H1 (cell line): ENCODE data around the gene NKAIN4. TPM values are rescaled to one million over a fixed set of nuclear protein-coding genes. Genes with fewer than 3 reads are reported as not detected.
A peak's percentile ranks its signal among the peaks of the same experiment; 100 is the strongest.

Source experiments
- CTCF ChIA-PET: fragments of 300-600 bp; sonication (Branson Sonifier 250); formaldehyde crosslinking; loops from one replicate; lab custom pipeline; 2021; ENCODE audit not compliant: partially characterized antibody; lab: Charles Lee
- POLR2A ChIA-PET: fragments of 300-600 bp; sonication (Branson Sonifier 250); formaldehyde crosslinking; loops from one replicate; lab custom pipeline; 2021; ENCODE audit warnings: inconsistent platforms; ENCODE audit not compliant: partially characterized antibody; lab: Charles Lee
- DNase-seq, 2 experiments: peaks; one replicate each; pipeline versions ENCODE4 v3.0.0 to v3.0.0-alpha.2; 2010 to 2022; ENCODE audit warnings: low spot score in 2 of 2, low read depth in 1 of 2, mixed read lengths in 1 of 2
- FAIRE-seq: peaks from 2 replicates; lab custom pipeline; 2011; peaks lifted over from hg19 to GRCh38; lab: Jason Lieb, UNC
- H2AFZ ChIP-seq: 2 replicates; pipeline ENCODE4 v1.8.1; 2012; ENCODE audit warnings: low read length, inconsistent platforms
- H2AK5ac ChIP-seq: 2 replicates; pipeline ENCODE4 v1.6.1; 2013; ENCODE audit warnings: low read depth, low read length
- H2BK120ac ChIP-seq: replicated peaks from 2 replicates; pipeline ENCODE3; 2013; ENCODE audit warnings: low read depth, low read length, inconsistent platforms
- H2BK12ac ChIP-seq: 2 replicates; pipeline ENCODE4 v1.6.1; 2013; ENCODE audit warnings: low read depth, low read length
- H2BK15ac ChIP-seq: 2 replicates; pipeline ENCODE4 v1.6.1; 2013; ENCODE audit warnings: low read length
- H2BK20ac ChIP-seq: 2 replicates; pipeline ENCODE4 v1.6.1; 2013; ENCODE audit warnings: low read length
- H2BK5ac ChIP-seq: 2 replicates; pipeline ENCODE4 v1.6.1; 2013; ENCODE audit warnings: low read depth, low read length
- H3K14ac ChIP-seq: 2 replicates; pipeline ENCODE4 v1.6.1; 2013; ENCODE audit warnings: inconsistent platforms; ENCODE audit not compliant: insufficient read length
- H3K18ac ChIP-seq: 2 replicates; pipeline ENCODE4 v1.6.1; 2013; ENCODE audit warnings: low read length; ENCODE audit errors: extremely low read depth
- H3K23ac ChIP-seq: 2 replicates; pipeline ENCODE4 v1.6.1; 2013; ENCODE audit warnings: inconsistent platforms; ENCODE audit not compliant: insufficient read length
- H3K23me2 ChIP-seq: 2 replicates; pipeline ENCODE4 v1.6.1; 2013; ENCODE audit warnings: low read depth, low read length
- H3K27ac ChIP-seq: 2 replicates; pipeline ENCODE4 v1.6.1; 2011; ENCODE audit warnings: low read depth, low read length, inconsistent platforms
- H3K27me3 ChIP-seq, 4 experiments: replicated peaks in 1 of 4; 1 replicate in 1 of 4; 2 replicates in 3 of 4; pipeline versions ENCODE4 v1.6.1 to v1.8.1; 2011 to 2013; ENCODE audit warnings: low read length in 3 of 4, mild to moderate bottlenecking in 3 of 4, inconsistent platforms in 2 of 4, mixed read lengths in 2 of 4, moderate library complexity in 1 of 4; ENCODE audit not compliant: control insufficient read depth in 3 of 4, insufficient read depth in 3 of 4; ENCODE audit errors: extremely low read depth in 1 of 4
- H3K36me3 ChIP-seq, 4 experiments: 2 replicates each; pipeline versions ENCODE4 v1.6.1 to v1.8.1; 2011 to 2013; ENCODE audit warnings: mild to moderate bottlenecking in 4 of 4, low read length in 3 of 4, moderate library complexity in 2 of 4, control low read depth in 1 of 4, inconsistent platforms in 1 of 4; ENCODE audit not compliant: insufficient read depth in 4 of 4, control insufficient read depth in 2 of 4
- H3K4ac ChIP-seq: replicated peaks from 2 replicates; pipeline ENCODE3; 2013; ENCODE audit warnings: low read length, low read depth, mixed read lengths, inconsistent platforms; ENCODE audit not compliant: insufficient read length
- H3K4me1 ChIP-seq, 4 experiments: replicated peaks in 1 of 4; 1 replicate in 1 of 4; 2 replicates in 3 of 4; pipeline versions ENCODE4 v1.6.1 to v1.8.1; 2011 to 2013; ENCODE audit warnings: low read length in 3 of 4, inconsistent platforms in 2 of 4, mixed read lengths in 1 of 4; ENCODE audit not compliant: insufficient read depth in 4 of 4, control insufficient read depth in 3 of 4
- H3K4me2 ChIP-seq, 2 experiments: 2 replicates each; pipeline versions ENCODE4 v1.6.1 to v1.8.1; 2011 to 2013; ENCODE audit warnings: low read depth in 2 of 2, low read length in 2 of 2, control low read depth in 1 of 2, inconsistent platforms in 1 of 2, mild to moderate bottlenecking in 1 of 2; ENCODE audit not compliant: insufficient read depth in 1 of 2
- H3K4me3 ChIP-seq, 4 experiments: fragments of 200-600, 300-600 bp in 1 of 4; sonication (generic), shearing (Covaris generic), sonication (Bioruptor Twin) in 1 of 4; 2 replicates each; pipeline versions ENCODE4 v1.5.1 to v1.8.1; 2011 to 2016; ENCODE audit warnings: low read length in 4 of 4, low read depth in 3 of 4, control low read depth in 2 of 4, inconsistent platforms in 2 of 4, mild to moderate bottlenecking in 2 of 4, mixed read lengths in 1 of 4, moderate library complexity in 1 of 4; ENCODE audit not compliant: insufficient read depth in 2 of 4; ENCODE audit errors: extremely low read depth in 1 of 4
- H3K56ac ChIP-seq: replicated peaks from 2 replicates; pipeline ENCODE3; 2013; ENCODE audit warnings: low read depth, mild to moderate bottlenecking, mixed read lengths, low read length, inconsistent platforms; ENCODE audit not compliant: insufficient read length
- H3K79me1 ChIP-seq: 2 replicates; pipeline ENCODE4 v1.6.1; 2013; ENCODE audit warnings: low read depth, low read length, control low read depth
- H3K79me2 ChIP-seq, 2 experiments: 2 replicates each; pipeline versions ENCODE4 v1.6.1 to v1.8.1; 2012 to 2013; ENCODE audit warnings: low read length in 2 of 2, mild to moderate bottlenecking in 2 of 2, inconsistent platforms in 1 of 2; ENCODE audit not compliant: insufficient read depth in 2 of 2, control insufficient read depth in 1 of 2
- H3K9ac ChIP-seq, 4 experiments: replicated peaks in 1 of 4; 1 replicate in 1 of 4; 2 replicates in 3 of 4; pipeline versions ENCODE4 v1.6.1 to v1.8.1; 2011 to 2013; ENCODE audit warnings: low read depth in 3 of 4, low read length in 3 of 4, control low read depth in 2 of 4, mild to moderate bottlenecking in 2 of 4, moderate library complexity in 2 of 4, inconsistent platforms in 1 of 4; ENCODE audit errors: extremely low read depth in 1 of 4
- H3K9me3 ChIP-seq, 2 experiments: 2 replicates each; pipeline versions ENCODE4 v1.6.1 to v1.8.1; 2012 to 2013; ENCODE audit warnings: mild to moderate bottlenecking in 2 of 2, moderate library complexity in 2 of 2, control low read depth in 1 of 2, inconsistent platforms in 1 of 2, low read depth in 1 of 2, low read length in 1 of 2, mixed read lengths in 1 of 2; ENCODE audit not compliant: insufficient read depth in 2 of 2
- H4K20me1 ChIP-seq, 2 experiments: replicated peaks in 1 of 2; 2 replicates each; pipeline versions ENCODE3 to v1.8.1; 2011 to 2013; ENCODE audit warnings: inconsistent platforms in 2 of 2, low read length in 2 of 2, mild to moderate bottlenecking in 1 of 2; ENCODE audit not compliant: insufficient read depth in 2 of 2, control insufficient read depth in 1 of 2
- H4K5ac ChIP-seq: 2 replicates; pipeline ENCODE4 v1.6.1; 2013; ENCODE audit warnings: low read length, low read depth, mixed read lengths, inconsistent platforms; ENCODE audit not compliant: insufficient read length
- H4K8ac ChIP-seq: 2 replicates; pipeline ENCODE4 v1.8.0; 2013; ENCODE audit warnings: mild to moderate bottlenecking, moderate library complexity, low read length, inconsistent platforms; ENCODE audit not compliant: insufficient read depth; ENCODE audit errors: extremely low read depth
- H4K91ac ChIP-seq: replicated peaks from 2 replicates; pipeline ENCODE3; 2013; ENCODE audit warnings: low read length, mixed read lengths, inconsistent platforms; ENCODE audit not compliant: insufficient read length
- EGR1 ChIP-seq: IDR thresholded peaks from 2 replicates; pipeline ENCODE4 v1.6.1; 2011; ENCODE audit warnings: low read depth, low read length, borderline replicate concordance
- GABPA ChIP-seq: IDR thresholded peaks from 2 replicates; pipeline ENCODE4 v1.6.1; 2011; ENCODE audit warnings: mild to moderate bottlenecking, low read length, moderate library complexity, borderline replicate concordance; ENCODE audit not compliant: insufficient read depth
- SP2 ChIP-seq: IDR thresholded peaks from 2 replicates; pipeline ENCODE4 v1.6.1; 2012; ENCODE audit warnings: mild to moderate bottlenecking, low read length, inconsistent platforms
- TAF7 ChIP-seq: optimal IDR thresholded peaks from 2 replicates; pipeline ENCODE3; 2011; ENCODE audit warnings: low read depth, mild to moderate bottlenecking, inconsistent platforms, low read length, moderate library complexity, borderline replicate concordance
- TBP ChIP-seq: IDR thresholded peaks from 2 replicates; pipeline ENCODE4 v1.6.1; 2011; ENCODE audit warnings: low read depth, low read length, improper control_type of control experiment
- WGBS, 2 experiments: shearing (Covaris generic) in 1 of 2; methylation state at CpG; one replicate each; pipeline versions ENCODE4 v1.1.6 to v1.1.7; 2013 to 2015; ENCODE audit warnings: low lambda C conversion rate in 2 of 2, mixed read lengths in 2 of 2, inconsistent platforms in 1 of 2, low coverage in 1 of 2, missing lambda C conversion rate in 1 of 2; ENCODE audit not compliant: insufficient replicate concordance in 2 of 2, insufficient coverage in 1 of 2, insufficient read length in 1 of 2; ENCODE audit errors: extremely low coverage in 1 of 2, missing lambda C conversion rate in 1 of 2; 5-methylcytosine and 5-hydroxymethylcytosine counted together
- polyA plus RNA-seq, 7 experiments: library from polyadenylated mRNA; depleted of rRNA in 3 of 7; stranded (reverse) in 5 of 7; unstranded in 2 of 7; fragments of >200 nt in 5 of 7; fragments of 200-250 nt in 2 of 7; gene quantifications; 1 replicate in 5 of 7; 2 replicates in 1 of 7; 4 replicates in 1 of 7; pipeline versions ENCODE4 v1.2.1 to v1.2.3, GENCODE V29; 2011 to 2013; ENCODE audit warnings: missing spikeins in 2 of 7, mixed read lengths in 2 of 7
- total RNA-seq: library from RNA; stranded (reverse); fragmentation: NEBNext Ultra II Directional; extraction: Animal tissue kit (Norgen Biotek cat#: 25700); gene quantifications from 2 replicates; pipeline ENCODE4 v1.2.1, GENCODE V29; 2021

NKAIN4 gene
- total and polyA plus RNA-seq, 2 of the 8 experiments (the other 6 are each of a cell fraction or from before 2014, with no cell fraction given): 6.9 to 17.0 TPM

GRCh38 chr20:63285636-63286615 is 31.7 kb upstream of the NKAIN4 start:
- H2BK12ac ChIP-seq: no peak overlapping the region

More at GRCh38 chr20:63285636-63286615, 31.7 kb upstream of the NKAIN4 start:
- Histone ChIP-seq H2BK20ac (no peak overlapping the region), H3K18ac (no peak overlapping the region), H3K56ac (no peak overlapping the region), H2BK120ac (no peak overlapping the region), H3K14ac (no peak overlapping the region), H2AFZ (no peak overlapping the region), H3K4me3 (no peak overlapping the region), H3K36me3 (peaks cover 0 to 41% (median 12%) of the 10 kb centered on the region in 4 experiments; a peak in 5 of 8 replicates), H4K20me1 (peaks cover 3 to 15% of the 10 kb centered on the region in 2 experiments), H2BK5ac (no peak overlapping the region), H3K27me3 (no peaks in the 10 kb centered on the region), H3K27ac (no peak overlapping the region), H3K23me2 (no peaks in the 10 kb centered on the region), H3K9me3 (no peaks in the 10 kb centered on the region), H3K79me2 (no peaks in the 10 kb centered on the region), H3K4me2 (no peak overlapping the region), H2AK5ac (no peak overlapping the region), H2BK15ac (no peak overlapping the region), H3K79me1 (no peaks in the 10 kb centered on the region), H4K5ac (no peak overlapping the region), H3K23ac (no peak overlapping the region), H4K8ac (peak overlapping the region; percentile 51; the same call in 1 of the 2 replicates), H3K4ac (no peak overlapping the region), H3K9ac (no peak overlapping the region), H4K91ac (no peak overlapping the region), H3K4me1 (peaks cover 0 to 7% (median 4%) of the 10 kb centered on the region in 4 experiments; a peak in 4 of 7 replicates)
- CTCF ChIA-PET: interaction anchor here (1.5 to 9.6 kb wide), 3 partner anchors 9 to 61 kb away, joined by 6 to 82 read pairs (median 8); no protein-coding TSS in a partner anchor
- WGBS, 2 experiments: 96% methylated on average over 43 of the region's 44 CpGs; no CpG with 5 or more reads in 1 of the 2 experiments
- no peak for DNase-seq
- no peak for FAIRE-seq
- POLR2A ChIA-PET: interaction anchor here (0.7 to 1.6 kb wide), 5 partner anchors 14 to 92 kb away, joined by 3 to 4 read pairs (median 3); no protein-coding TSS in a partner anchor
- TF ChIP-seq GABPA (no peak), EGR1 (no peak), SP2 (no peak), TBP (no peak), TAF7 (no peak)
